GM21576 (cell line): ENCODE measurements around the gene PSMG4.
A peak's percentile ranks its signal among the peaks of the same experiment; 100 is the strongest.

Source experiments
- ATAC-seq: cut with Tn5 transposase; IDR thresholded peaks from one replicate; pipeline ENCODE4 v1.9.1; 2021; ENCODE audit warnings: mild to moderate bottlenecking, moderate library complexity; ENCODE audit not compliant: unreplicated experiment

PSMG4 gene

DNA sequence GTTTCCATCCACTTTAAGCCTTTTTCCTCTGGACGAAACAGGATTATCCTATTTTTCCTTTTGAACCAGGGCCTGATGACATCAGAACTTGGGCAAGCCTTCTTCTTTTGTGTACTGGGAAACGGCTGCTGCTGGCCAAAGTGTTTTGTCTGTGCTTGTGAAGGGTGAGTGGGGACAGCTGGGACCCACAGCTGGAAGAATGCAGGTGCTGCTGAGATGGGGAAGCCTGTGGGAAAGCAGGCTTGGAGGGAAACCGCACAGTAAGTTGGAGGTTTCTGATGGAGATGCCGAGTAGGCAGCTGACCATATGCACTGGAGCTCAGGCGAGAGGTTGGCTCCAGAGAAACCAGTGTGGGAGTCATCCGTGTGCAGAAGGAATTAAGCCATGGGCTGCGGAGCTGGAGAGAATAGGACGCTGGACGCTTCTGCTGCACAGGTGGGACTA lies 8.5 kb upstream of the PSMG4 start:
- ATAC-seq = no peak

DNA sequence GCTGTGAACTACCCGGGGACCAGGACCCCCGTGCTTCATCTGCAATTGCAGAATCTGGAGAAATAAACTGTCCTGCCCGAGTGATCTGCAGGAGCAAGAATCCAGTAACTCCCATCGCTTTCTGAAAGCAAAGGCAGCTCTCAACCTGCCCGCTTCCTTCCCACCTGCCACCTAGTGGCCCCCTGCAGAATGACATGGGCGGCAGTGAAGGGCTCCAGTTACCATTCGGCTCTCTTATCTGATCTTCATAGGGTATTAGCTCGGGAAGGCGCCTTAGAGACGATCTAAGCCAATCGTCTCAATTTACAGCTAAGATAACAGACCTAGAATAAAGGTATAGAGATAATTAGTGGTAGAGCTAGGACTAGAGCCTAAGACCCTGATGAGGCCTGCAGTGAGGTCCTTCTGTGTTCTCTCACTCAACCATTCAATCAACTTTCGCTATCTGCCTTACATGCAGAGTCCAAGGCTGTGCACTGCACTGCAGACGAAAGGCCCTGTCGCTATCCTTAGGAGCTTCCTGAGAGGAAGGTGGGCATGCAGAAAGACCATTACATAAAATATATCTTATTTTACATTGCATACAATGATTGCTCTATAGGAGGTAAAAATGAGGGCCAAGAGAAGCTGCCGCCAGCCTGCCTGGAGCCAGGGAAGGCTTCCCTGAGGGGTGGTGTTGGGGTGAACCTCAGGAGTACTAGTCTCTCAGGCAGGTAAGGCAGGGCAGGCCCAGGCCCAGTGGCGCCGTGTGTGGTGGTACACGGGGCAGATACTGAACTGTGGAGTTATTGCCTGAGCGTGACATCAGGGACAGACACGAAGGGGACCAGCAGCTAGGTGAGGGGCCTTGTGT lies 7.1 kb upstream of the PSMG4 start:
- peak; percentile 84 for ATAC-seq

DNA sequence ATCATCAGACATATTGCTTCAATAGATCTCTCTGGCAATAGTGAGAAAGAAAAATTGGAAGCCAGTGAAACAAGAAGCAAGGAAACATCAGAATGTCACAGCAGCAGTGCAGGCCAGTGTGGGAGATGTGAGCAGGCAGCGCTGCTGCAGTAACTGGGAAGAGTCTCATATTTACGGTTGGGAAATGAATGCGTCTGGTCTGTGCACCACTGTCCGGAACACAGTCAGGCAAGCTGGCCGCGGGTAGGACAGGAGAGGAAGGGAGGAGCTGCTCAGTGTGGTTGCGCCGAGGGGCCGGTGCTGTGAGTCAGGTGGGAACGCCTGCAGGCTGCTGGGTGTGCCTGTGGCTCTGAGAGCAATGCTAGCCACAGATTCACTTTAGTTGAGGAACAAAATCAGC lies 6.4 kb upstream of the PSMG4 start:
- ATAC-seq = no peak

DNA sequence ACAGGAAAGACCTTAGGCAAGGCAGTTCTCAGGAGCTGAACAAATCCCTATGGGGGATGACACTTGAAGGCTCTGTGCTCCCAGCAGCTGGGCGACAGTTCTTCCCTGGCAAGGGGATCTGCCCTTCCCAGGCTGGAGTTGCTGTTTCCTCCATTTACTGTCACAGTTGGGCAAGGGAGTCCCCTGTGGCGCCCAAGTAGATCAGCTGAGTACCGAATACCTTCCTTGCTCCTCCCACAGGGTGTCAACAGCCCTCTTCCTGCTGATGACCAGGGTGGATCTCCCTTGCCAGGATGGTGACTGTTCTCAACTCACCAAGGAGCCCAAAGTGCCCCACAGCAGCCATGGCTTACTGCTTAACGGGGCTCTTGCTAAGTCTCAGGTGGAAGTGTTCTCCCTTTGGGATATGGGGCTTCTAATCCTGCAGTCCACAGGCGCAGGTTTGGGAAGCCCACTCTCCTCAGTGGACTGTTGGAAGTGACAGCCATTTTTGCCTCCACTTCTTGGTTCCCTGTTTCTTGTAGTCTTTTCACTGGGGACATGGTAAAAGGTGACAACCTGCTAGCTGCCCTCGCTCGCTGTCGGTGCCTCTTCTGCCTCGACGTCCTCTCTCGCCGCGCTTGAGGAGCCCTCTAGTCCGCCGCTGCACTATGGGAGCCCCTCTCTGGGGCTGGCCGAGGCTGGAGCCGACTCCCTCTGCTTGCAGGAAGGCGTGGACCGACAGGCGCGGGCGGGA lies 5.7 kb upstream of the PSMG4 start:
- no peak for ATAC-seq

DNA sequence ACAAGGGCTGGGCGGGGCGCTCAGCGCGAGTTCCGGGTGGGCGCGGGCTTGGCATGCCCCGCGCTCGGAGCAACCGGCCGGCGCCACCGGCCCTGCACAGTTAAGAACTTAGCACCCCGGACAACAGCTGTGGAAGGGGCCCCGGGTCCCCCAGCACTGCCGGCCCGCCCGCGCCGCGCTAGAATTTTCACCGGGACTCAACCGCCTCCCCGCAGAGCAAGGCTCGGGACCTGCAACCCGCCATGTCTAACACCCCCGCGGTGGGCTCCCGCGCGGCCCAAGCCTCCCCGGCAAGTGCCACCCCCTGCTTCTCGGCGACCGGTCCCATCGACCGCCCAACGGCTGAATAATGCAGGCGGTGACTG lies 5.2 kb upstream of the PSMG4 start:
- no peak for ATAC-seq

DNA sequence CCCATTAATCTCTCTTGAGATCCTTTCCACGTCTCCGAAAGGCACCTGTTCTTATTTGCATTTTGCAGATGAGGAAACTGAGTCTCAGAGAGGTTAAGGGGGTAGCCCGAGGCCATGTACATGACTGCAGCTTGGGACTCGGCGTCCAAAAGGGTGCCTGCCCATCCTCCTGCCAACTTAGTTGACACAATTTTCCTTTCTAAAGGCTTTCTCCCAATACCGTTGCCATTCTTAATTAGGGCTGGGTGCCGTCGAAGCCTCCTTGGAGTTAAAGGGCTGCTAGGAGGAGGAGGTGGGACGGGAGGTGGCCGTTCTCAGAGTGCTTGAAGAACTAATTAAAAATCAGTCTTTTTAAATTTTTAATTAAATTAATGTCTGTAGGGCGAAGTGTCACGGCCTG lies 546 bp upstream of the PSMG4 start:
- no peak for ATAC-seq

DNA sequence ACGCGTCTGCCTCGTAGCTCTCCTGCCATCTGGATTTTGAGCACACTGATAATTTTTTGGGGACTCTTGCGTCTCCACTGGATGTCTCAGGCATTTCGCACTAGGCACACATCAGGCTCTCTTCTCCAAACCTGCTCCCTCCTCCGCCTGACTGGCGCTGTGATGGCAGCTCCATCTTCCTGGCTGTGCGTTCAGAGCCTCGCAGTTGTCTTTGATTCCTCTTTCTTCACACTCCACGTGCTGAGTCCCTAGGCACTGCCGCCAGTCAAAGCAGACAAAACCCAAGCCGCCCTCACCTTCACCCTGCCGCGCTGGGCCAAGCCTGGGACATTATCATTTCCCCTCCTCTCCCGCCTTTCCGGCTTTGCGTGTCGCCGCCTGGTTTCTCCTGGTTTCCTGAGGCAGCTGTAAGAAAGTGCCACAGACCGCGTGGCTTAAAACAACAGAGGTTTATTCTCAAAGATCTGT lies 778 bp downstream of the PSMG4 start:
- peak; percentile 26 for ATAC-seq

DNA sequence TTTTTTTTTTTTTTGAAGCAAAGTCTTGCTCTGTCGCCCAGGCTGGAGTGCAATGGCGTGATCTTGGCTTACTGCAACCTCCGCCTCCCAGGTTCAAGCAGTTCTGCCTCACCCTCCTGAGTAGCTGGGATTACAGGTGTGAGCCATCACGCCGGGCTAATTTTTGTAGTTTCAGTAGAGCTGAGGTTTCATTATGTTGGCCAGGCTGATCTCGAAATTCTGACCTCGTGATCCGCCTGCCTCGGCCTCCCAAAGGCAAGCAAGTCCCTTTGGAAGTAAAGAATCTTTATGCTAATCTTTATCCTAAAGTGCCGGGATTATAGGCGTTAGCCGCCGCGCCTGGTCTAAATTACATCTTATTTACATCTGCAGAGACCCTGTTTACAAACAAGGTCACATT lies 1.5 kb downstream of the PSMG4 start:
- no peak for ATAC-seq

DNA sequence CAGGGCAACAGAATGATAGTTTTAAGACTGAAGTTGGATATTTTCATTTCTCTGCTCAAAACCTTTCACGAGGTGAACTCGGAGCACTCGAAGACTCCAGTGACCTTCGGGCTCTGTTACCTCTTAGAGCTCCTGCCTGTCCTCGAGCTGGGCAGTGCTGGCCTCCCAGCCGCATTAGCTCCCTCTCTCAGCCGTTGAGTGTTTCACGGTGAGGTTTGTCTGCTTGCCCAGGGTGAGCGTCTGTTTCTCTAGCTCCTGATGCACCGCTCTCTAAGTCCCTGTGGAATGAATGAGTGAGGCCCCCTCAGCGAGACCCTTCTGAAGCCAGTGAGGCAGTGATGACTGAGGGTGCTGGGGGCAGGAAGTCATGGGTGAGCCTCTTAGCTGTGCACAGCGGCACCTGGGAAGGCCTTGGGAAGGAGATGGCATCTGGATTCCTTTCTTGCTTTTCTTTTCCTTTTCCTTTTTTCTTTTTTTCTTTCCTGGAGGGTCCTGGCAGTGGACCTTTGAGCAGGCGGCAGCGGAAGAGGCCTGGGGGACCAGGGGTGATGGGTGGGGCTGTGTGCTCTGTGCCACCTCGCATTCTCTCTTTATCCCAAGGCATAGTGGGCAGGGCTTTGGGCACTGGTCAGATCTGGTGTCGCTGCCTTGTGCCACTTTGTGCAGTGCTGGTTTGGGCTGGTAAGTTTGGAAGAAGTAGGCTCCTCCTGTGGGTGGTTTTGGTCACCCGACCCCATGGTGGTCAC lies 2.2 kb downstream of the PSMG4 start:
- no peak for ATAC-seq

DNA sequence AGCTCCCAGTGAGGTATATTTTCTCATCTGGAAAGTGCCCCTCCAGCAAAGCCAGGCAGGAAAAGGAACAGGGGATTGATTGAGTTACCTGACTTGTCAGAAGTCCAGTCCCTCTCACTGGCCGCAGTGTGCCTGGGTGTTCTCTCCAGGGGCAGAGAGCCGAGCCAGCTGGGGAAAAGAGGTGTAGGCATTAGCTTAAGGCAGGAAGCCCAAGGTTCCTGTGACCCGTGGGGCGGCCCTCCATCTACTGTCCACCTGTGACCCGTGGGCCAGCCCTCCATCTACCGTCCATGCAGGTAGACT lies 2.7 kb downstream of the PSMG4 start:
- ATAC-seq = no peak

DNA sequence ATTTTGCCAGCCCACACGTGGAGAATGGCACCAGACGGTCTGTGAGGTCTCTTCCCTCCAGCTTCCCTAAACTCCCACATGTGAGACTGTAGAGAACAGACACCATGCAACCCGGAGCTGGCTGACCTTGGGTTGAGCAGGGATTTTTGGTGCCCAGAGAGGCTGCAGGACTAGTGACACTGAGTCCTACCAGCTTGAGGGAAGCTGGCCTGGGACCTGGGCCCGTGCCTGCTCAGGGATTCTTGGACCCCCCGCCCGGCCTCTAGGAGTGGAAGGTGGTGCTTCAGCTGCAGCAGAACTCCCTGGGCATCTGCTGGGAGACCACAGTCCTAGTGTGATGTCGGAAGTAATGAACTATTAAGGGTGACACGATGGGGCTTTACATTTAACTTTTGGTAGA lies 3.2 kb downstream of the PSMG4 start:
- no peak for ATAC-seq

DNA sequence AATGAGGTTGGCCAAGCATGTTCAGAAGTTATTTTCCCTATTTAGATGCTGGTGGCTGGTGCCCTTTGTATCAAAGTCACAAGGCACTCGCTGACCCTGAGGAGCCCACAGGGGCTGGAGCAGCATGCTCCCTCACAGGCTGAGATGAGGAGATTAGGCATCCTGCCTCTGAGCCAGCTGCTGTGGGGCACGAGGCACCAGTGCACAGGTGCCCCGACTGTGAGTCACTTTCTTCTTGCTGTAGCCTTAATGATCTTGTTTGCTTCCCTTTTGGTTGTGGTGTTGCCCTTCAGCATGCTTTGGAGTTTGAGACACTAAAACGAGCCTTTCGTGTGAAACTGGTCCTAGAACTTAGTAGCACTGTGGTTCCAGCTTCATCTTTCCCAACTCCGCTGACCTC lies 4.3 kb downstream of the PSMG4 start:
- ATAC-seq = no peak

DNA sequence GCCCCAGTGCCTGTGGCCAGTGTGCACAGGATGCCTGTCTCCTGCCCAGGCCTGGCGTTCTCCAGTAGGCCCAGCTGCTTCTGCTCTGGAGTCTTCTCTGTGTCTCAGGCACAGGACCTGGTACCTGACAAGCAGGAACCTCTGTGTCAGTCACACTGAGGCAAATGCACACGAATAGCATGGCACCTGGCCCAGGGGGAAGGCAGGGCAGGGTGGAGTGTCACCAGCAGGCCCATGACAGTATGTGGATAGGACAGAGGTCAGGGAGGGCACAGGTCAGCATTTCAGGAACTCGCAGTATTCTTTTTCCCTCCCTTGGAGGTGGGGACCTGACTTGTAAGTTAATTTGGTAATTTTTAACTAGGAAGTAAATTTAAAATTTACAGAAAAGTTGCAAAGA lies 5.6 kb downstream of the PSMG4 start:
- no peak for ATAC-seq

DNA sequence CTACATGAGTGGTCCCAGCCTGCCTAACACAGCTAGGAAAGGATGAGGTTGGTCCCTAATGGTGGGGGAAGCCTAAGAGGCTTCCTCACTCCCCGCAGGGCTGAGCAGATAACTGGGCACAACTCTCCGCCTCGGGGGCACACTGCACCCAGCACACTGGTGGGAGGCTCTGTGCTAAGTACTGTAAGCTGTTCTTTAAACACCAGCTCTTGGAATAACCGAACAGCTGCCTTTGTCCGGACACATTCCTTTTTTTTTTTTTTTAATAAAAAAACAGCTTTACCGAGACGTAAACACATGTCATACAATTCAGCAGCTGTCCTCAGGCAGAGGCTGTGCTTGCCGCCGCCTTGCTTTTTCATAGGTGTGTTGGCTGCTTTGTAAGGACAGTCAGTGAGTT lies 6.9 kb downstream of the PSMG4 start:
- no peak for ATAC-seq

DNA sequence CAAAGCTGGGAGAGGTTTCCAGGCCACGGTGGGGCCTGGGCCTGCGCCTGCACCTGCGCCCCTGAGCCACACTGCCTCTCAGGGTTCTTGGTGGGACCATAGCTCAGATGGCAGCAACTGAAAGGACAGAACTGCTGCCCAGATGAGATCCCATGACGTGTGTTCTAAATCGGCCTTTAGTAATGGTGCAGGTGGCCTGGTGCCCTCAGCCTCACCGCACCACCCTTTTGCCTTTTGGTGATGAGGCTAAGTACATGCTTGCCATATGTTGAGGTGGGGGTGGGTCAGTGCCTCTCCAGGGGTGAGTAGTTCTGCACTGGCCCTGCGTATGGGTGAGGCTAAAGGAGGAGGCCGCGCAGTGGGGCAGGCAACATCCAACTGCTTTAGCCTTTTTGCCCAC lies 7.4 kb downstream of the PSMG4 start:
- ATAC-seq = no peak

DNA sequence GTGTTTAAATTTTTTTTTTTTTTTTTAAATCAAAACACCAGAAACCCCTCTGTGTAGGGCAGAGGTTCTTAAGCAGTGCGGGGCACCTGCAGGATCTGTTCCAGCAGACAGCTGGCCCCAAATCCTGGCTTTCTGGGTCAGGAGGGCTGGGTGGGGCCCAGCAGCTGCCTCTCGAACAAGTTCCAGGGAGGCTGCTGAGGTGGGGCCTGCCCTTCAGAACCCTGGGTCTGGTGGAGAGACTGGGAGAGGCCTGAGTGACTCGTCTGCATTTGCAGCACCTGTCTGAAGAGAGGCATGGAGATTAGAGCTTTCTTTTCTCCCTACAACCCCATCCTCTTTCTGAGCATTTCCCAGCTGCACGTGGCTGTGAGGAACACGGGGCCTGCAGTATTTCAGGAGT lies 8.4 kb downstream of the PSMG4 start:
- ATAC-seq = no peak

DNA sequence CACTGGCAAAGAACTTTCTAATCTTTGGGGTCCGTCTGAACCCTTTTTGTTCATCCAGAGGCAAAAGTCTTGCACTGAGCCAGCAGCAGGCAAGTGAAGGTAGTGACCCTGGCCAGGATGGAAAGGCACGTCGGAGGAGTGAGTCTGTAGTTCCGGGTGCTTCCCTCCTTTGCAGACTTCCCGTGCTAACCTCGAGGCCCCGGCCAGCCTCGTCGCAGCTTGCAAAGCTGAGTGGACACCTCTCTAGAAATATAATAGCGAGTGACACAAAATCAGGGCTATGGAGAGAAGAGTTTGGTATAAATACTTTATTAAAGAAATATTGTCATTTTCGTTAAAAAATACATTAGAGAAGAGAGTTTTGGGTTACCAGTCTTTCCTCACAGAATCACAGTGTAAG lies 9.9 kb downstream of the PSMG4 start:
- no peak for ATAC-seq

DNA sequence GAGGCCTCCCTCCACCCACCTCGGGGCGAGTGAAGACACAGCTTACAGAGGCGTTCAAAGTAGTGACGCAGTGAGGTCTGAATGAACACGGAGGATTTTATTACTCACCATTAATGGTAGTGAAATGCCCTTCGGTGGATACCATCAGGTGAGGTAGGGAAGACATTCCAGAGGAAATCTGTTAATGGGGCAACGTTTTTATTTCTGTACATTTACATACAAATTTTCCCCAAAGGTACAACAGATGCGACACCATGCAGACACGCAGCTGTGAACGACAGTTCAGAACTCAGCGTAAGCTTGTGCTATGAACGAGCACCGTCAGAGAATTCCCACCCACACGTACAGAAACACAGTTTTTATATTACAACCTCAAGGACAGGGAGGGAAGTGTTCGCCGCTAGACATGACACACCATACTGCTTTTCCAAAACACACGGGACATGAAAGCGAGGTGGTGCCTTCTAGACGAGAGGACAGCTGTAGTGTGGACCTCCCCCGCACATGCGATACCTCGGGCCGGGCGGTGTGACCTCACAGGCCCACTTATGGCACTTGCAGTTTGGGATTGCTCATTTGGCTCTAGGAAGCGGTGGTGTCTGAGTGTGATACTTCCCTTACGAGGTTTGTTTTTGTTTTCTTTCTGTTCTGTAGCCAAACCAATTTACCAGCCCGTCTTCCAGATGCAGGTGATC lies 10.7 kb downstream of the PSMG4 start:
- ATAC-seq = no peak

DNA sequence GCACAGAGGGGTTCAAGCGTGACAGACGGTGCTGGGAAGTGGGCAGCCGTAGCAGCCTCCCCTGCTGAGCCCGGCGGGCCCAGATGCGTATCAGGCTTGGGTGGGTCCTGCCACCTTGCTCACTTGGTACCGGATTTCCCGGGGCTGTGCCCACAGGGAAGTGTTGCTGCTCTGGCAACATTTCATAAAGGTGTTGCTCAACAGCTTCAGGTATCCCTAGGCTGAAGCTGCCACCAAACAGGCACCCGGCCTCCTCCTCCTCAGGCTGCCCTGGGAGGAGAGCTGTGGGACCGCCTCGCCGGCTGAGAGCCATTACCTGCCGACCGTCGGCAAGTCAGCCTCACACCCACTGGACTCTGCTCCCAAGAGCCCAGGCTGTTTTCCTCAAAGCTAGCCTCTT lies 11.5 kb downstream of the PSMG4 start:
- ATAC-seq = no peak

DNA sequence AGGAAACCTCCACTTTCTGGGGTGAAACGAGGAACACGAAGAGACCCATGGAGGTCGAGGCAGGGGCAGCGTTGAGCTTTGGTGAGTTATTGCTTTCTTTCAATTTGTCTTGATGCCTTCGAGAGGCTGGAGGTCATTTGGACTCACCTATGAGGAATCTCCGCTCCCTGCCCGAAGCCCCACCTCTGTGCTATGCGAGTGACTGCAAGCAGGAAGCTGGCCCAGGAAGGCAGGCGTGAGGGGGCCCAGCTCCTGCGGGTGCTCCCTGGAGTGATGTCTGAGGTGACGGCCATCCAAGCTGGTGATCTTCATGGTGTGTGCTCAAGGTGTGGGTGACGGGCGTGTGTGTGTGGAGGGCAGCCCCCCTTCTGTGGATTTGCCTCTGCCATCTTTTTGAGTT lies 13.0 kb downstream of the PSMG4 start:
- no peak for ATAC-seq

DNA sequence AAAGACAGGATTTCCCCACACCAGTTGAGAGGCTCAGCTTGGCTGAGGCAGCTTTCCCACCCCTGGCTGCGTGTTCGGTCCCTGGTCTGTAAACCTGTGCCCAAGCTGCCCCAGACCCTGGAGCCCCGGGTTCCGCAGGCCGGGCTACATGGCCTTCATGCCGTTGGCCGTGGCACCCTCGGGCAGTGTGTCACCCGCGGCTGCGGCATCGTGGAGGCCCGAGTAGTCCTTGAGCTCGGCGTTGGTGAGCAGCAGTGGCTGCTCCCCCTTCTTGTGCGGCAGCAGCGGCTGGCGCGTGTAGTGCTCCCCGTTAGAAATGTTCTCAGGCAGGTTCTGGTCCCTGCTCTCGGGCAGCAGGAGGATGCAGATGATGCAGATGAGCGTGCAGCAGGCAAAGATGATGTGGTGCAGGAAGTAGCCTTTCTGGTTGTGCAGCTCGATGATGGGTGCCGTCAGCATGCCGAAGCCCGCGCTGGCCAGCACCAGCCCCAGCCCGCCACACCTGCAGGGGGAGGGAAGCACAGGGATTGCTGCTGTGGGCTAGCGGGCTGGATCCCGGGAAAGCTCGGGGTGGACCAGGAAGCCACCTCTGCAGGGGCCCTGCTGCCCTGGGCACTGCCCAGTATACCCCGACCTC lies 14.3 kb downstream of the PSMG4 start:
- no peak for ATAC-seq
